Measurements from ENCODE around the gene SBSN.

SBSN gene

DNA sequence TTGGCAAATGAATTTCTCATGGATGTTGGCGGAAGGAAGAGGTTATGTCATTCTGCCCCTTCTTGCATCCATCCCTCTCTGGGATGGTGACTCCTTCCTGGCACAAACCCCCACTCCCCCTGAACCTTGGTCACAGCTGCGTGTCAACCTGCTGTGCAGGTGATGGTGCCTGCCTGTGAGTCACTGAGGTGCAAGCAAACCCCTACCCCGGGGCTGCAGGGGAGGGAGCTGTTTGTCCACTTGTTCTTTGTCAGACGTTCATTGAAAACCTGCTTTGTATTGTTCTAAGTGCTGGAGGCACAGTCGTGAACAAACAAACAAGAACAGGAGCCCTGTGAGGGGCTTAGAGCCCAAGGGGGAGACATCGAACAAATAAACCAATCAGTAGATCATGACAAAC, 3.2 kb upstream of the SBSN start:
- no peak for DNase-seq

DNA sequence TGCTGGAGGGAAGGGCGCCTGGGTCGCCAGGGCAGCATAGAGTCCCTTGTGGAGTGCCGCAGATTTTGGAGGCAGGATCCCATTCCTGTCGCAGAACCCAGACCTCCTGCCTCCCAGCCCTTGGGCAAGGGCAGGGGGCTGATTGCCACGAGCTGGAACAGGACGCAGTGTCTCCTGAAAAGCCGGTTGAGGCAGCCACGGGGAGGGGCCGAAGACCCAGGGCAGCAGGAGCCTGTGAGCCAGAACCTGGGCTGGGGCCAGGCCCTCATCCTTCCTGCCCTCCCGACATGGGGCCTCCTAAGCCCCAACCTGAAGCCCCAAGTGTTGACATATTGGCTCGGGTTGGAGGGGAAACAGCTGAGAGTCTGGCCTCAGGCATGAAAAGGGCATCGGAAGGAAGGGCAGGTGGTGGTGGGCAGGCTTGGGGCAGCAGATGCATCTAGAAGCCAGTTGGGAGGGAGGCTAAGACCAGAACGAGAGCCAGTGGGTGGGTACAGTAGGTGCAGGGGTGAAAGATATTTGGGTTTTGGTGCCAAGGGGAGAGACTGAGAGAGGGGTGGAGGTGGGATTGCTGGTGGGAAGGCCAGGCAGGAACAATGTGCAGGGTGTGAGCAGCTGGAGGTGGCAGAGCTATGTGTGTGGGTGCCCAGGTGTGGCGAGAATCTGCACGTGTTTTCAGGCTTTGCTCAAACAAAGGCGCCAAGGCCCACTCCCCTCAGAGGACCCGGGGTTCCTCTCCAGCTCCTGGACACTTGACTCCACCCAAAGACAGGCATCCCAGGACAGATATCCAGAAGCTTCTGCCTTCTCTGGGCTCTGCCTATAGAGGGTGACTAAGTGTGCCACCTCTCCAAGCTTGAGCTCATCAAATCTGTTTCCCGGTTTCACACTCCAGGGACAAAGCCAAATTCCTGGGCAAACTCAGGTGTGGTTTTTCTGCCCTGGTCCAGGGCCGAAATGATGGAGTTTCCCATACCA, 1.4 kb upstream of the SBSN start:
- no peak for DNase-seq

GRCh38 chr19:35525873-35526272, 2.2 kb downstream of the SBSN start:
- no peak for DNase-seq

GRCh38 chr19:35524181-35524837, 3.8 kb downstream of the SBSN start:
- no peak for DNase-seq

DNA sequence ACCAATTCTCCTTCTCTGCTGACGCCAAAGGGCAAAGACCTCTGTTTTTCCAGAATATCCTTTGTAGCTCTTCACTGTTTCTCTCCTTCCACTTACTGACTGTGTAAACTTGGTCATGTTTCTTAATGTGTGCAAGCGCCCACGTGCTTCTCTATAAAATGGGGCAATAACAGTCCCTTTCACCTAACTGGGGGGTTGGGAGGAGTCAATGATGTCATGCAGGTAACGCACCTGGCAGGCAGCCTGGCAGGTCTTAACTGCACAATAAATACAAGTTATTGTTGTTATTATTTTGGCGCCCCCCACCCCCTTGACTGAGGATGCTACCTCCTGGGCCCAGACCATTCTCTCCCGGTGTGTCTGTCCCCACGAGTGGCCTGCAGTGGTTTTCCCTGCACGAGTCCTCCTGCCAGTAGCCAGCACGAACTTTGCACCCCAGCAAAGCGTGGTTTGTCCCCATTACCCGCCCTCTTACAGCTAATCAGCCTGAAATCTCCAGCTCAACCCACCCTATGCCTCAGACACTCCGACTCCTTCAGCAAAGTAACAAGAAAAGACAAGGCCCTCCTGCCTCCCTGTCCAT, 5.3 kb downstream of the SBSN start:
- DNase-seq = no peak

DNA sequence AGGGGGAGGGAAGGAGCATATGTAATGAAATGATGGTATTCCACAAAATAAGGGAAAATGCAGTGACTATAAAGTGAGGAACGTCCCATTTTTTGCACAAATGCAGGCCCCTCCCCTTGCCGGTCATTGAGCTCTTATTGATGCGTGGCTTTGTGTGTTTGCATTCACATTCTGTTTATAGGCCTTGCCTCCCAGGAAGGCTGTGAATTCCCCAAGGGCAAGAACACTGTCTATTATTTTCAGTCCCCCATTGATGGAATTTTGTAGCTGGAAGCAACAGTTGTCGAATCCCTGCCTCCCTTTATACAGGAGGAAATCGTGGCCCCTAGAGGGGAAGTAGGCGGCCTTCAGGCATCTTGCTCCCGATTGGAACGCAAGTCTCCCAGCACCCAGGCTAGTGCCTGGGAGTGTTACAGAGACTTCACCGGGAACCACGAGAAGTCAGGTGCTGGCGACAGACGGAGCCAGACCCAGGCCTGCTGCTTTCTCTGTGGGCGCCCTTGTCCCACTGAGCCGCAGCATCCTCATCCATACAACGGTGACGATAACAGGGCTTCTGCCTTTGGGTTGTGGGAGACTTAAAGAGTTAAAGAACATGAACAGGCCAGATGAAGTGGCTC, 6.9 kb downstream of the SBSN start:
- no peak for DNase-seq

DNA sequence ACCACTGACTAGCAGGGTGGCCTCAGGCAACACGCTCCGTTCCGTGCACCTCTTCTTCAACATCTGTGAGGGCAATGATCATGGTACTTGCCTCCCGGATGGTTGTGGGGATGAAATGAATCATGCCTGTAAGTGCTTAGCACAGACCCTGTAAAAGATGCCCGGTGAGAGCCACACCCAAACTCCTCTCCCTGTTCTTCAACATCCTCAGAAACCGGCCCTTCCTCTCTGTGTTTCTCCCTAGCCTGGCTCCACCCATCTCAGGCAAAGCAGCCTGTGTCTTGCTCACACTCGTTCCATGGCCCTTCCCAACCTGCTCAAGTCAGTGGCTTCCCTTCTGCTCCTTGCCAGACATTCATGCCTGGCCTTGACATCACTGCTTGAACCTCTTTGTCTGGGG, 8.8 kb downstream of the SBSN start:
- DNase-seq = no peak

DNA sequence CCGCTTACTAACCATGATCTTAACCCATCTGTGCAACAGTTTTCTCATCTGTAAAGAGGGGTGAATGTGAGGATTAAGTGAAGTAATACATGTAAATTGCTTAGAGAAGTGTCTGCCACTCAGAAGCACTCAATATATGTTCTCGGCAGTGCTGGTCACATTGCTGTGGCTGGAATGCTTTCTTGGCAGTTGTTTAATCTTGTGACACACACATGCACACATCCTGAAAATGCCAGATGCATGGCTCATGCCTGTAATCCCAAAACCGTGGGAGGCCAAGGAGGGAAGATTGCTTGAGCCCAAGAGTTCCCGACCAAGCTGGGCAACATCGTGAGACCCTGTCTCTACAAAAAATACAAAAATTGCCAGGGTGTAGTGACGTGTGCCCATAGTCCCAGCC, 9.8 kb downstream of the SBSN start:
- no peak for DNase-seq

- DNase-seq = no peak
Measured at GRCh38 chr19:35517342-35517741, 10.8 kb downstream of the SBSN start.

- DNase-seq = no peak
Measured at GRCh38 chr19:35516310-35516709, 11.8 kb downstream of the SBSN start.

DNA sequence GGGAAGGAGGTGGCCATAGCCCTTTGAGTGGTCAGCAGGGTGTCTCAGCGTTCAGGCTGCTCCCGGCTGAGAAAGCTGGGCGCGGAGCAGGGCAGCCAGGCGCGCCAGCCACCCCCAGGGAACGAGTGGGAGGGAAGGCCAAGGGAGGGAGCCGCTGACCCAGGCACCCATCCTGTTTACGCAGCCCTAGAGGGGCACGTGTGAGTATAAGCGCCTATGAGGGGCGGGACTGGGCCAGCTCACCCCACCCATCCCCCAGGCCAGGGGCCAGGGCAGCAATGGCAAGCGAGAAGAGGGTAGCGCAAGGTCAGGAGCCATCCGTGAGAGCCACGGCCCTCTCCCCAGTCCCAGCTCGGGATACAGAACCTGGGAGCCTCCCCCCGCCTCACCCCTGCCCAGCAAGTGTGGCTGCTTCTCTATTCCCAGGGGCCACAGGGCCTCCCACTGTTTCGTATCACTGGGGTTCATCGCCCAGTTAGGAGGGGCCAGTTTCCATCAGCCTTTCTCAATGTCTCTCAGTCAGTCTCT, 13.8 kb downstream of the SBSN start:
- DNase-seq = no peak

DNA sequence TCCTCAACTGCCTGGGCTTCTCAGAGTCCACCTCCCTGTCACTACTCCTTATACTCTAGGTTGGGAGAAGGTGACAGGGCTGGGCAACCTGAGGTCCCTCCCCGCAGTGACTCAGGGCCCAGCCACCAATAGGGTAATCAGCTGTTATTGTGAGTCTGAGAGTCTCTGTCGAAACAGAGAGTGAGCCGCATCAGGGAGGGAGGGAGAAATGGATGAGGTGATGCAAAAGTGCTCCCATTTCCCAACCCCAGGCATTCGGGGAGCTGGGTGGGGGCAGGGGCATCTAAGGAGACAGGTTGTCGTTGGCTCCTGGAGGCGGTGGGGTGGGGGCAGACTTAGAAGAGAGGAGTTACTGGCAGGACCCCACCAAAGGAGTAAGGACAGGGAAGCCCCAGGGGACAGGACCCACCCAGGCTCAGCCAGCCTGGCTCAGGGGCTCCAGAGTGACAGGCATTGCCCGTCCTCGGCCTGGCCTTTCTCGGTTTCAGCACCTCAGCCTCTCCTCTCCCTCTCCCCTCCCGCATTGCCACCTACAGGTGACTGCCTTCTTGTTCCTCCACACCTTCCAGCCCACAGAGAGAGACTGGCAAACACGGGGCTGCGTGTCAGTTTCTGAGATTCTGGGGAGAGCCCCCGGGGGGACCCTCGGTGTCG, 14.4 kb downstream of the SBSN start, which contains the start of gene DMKN:
Gene DMKN, minus strand, starts transcription at position 22 of the 654 bp plus-strand sequence. CDS start 174 bp downstream, outside the sequence.
- DNase-seq = no peak

GRCh38 chr19:35512831-35513627, 15.1 kb downstream of the SBSN start:
- no peak for DNase-seq

DNA sequence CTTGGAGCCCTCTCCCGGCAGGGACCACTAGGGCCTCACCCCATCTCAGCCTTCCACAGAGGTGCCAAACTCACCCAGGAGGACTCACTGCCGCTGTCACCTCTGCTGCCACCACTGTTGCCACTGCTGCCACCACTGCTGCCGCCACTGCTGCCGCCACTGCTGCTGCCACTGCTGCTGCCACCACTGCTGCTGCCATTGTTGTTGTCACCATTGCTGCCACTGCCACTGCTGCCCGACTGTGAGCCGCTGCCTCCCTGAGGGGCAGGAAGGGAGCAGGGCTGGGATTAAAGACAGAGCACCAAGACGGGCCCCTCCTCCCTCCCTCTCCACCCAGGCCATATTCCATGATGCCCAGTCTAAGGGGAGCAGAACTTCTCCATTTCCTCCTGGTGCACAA, 16.8 kb downstream of the SBSN start:
- no peak for DNase-seq

GRCh38 chr19:35510626-35510964, 17.5 kb downstream of the SBSN start:
- no peak for DNase-seq

DNA sequence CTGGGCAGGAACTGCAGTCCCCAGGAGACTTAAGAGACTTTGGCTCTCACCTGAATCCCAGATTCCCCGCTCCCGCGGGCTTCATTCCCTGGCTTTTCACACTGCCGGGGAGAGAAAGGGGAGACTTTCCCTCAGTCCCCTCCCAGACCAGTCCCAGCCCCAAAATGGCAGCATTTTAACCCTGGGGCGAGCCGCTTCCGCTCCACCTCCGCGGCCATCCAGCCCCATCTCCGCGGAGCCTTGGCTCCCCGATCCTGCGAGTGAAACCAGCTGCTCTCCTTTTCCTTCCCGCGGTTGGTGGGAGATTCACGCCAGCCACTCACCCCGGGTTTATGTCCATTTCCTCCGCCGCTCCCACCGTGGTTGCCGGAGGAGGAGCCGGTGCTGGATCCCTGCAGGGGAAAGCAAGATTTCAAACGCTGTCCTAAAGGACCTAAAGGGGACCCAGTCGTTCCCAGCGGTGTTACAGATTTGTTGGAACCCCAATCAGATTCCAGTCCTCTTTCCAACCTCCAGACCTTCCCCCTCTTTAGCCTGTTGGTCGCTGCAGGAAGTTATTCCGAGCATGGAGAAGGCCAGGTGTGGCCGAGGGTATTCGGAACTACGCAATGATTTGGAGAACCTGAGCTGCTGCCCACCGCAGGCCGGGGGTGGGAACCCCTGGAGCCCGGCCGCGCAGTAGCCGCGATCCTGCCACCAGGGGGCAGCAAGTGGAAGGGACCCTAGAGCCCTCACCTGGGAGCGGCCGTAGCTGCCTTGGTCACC, 18.1 kb downstream of the SBSN start:
- peak; percentile 78 for DNase-seq

DNA sequence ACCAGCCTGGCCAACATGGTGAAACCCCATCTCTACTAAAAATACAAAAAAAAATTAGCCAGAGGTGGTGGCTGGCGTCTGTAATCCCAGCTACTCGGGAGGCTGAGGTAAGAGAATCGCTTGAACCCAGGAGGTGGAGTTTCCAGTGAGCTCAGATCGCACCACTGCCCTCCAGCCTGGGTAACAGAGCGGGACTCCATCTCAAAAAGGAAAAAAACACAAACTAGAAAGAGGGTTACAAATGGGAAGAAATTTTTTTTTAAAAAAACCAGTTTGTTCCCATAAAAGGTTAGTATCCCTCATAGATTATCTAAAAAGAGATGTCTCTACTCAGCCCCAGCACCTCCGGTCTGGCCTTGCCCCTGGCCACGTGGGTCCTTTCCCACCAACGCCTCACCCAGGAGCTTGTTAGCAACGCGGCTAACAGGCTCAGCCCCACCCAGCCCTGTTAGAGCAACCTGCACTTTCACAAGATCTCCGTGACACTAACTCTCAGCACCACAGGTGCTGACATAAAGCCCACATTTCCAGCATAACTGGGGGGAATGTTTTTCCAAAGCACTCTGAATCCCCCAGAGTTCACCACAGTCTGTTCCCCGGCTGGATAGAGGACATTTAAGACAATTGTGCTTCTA, 19.0 kb downstream of the SBSN start:
- DNase-seq = peak; percentile 3

DNA sequence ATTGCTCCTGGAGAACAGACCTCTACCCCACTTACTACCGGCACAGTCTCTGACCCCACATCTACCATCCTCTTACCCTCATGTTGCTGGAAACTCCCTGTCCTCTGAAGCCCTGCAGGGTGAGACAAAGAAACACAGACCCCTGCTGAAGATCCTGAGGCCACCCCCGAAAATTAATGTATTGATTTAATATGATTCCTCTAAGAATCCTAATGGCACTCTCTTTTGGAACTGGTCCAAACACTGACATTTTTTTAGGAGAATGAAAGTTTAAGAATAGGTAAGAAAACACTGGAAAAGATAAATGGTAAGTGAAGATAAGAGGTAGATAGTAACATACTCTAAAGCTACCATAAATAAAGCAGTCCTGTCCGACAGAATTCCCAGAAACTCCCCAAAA, 20.0 kb downstream of the SBSN start:
- DNase-seq = no peak

- no peak for DNase-seq
Measured at GRCh38 chr19:35507561-35507960, 20.6 kb downstream of the SBSN start.

DNA sequence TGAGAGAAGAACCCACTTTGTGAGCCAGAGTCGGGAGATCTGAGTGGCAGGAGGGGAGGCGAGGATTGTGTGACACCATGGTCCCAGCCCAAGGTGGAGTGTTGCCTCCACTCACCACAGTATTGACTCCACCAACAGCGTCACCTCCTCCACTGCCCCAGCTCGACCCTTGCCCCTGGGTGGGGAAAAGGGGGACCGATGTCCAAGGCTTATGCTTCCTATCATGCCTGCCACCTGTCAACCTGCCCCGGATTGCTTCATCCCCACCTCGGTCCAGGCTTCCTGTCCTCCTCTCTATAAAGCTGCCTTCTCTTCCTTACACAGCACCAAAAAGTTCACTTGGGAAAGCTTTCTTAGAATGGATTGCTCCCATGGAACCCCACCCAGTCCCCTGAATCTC, 22.1 kb downstream of the SBSN start:
- DNase-seq = no peak

Data from OCI-M1 (cell line).